ENCODE results near the gene ACSS1. TPM values are rescaled to one million over a fixed set of nuclear protein-coding genes. Genes with fewer than 3 reads are reported as not detected.

ACSS1 gene
- total RNA-seq, 1 donor from 2014 or later, result 7.3 TPM

DNA sequence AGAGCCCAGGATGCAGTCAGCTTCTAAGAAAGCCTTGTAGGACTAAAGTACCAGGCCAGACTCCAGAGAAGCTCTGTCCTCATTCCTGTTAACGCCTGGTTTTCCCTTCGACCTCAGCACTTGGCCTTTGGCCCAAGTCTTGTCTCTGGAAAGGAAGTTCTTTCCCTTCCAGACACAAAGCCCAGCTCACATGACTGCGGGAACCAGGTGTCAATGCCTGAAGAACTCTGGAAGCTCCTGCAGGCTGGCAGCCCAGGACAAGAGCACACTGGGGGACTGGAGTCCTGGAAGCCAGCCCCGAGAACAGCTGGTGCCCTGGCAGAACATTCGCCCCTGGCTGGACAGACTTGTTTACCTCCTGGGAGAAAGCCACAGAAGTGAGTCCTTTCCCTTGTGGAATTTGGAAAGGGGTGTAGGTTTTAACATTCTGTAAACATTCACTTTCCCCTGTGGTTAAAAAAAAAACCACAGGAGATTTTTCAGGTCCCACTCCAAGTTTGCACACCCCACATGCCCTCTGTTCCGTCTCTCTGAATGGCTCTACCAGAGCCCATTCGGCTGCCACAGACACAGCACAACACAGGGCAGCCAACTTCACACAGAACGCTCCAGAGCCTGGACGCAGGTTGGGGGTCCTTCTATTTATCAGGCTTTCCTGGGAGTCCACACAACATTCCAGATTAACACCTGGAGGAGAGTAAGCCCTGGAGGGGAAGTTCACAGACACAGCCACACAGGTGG is 18.1 kb downstream of the ACSS1 start:
- Histone ChIP-seq H3K36me3 (ENCODE audit: control insufficient read depth, insufficient read depth, low read length) (no peaks in the 10 kb centered on the region), H3K27me3 (ENCODE audit: control insufficient read depth, insufficient read depth, low read length) (no peaks in the 10 kb centered on the region), H3K4me3 (ENCODE audit: low read depth, low read length) (no peak overlapping the region)
- TF ChIP-seq, protein P1, sequence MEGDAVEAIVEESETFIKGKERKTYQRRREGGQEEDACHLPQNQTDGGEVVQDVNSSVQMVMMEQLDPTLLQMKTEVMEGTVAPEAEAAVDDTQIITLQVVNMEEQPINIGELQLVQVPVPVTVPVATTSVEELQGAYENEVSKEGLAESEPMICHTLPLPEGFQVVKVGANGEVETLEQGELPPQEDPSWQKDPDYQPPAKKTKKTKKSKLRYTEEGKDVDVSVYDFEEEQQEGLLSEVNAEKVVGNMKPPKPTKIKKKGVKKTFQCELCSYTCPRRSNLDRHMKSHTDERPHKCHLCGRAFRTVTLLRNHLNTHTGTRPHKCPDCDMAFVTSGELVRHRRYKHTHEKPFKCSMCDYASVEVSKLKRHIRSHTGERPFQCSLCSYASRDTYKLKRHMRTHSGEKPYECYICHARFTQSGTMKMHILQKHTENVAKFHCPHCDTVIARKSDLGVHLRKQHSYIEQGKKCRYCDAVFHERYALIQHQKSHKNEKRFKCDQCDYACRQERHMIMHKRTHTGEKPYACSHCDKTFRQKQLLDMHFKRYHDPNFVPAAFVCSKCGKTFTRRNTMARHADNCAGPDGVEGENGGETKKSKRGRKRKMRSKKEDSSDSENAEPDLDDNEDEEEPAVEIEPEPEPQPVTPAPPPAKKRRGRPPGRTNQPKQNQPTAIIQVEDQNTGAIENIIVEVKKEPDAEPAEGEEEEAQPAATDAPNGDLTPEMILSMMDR (IDR thresholded peaks at IDR 0.05; ENCODE audit: insufficient read depth, low read length, poor library complexity, severe bottlenecking), result no peak
- no peak for DNase-seq (ENCODE audit: low read depth)

DNA sequence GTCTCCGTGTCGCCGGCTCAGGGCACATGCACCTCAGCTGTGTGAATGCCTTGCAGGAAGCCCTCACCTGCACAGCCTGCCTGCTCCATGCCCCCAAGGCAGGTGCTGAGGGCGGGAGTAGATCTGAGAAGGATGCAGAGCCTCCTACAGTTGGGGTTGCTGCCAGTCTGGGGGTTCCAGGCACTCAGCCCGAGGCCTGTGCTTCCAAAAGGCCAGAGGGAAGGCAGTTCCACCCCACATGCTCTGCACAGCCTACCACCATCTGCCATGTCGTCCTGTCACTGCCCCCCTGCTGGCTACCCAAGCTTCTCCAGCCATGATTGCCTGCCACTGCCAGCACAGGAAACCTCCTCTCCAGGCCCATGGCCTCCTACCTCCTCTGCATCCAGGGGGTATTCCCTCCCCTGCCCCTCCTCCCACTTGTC is 19.3 kb downstream of the ACSS1 start:
- no peak for DNase-seq (ENCODE audit: low read depth)
- TF ChIP-seq, protein P1 (IDR thresholded peaks at IDR 0.05; ENCODE audit: insufficient read depth, low read length, poor library complexity, severe bottlenecking), result no peak
- Histone ChIP-seq H3K36me3 (ENCODE audit: control insufficient read depth, insufficient read depth, low read length) (no peaks in the 10 kb centered on the region), H3K27me3 (ENCODE audit: control insufficient read depth, insufficient read depth, low read length) (no peaks in the 10 kb centered on the region), H3K4me3 (ENCODE audit: low read depth, low read length) (no peak overlapping the region)

DNA sequence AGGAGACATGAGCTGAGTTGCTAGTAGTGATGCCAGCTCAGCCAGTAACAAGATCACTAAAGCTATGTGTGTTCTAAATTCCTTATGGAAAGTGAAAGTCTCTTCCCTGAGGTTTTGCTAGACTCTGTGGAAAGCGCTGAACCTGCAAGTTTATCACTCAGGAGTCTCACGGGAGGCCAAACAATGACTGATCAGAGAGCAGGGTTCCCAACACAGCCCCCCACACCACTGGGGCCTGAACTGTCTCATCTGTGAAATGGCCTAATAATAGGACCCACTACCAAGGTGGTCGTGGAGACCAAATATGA is 19.9 kb downstream of the ACSS1 start:
- DNase-seq (ENCODE audit: low read depth), result no peak

DNA sequence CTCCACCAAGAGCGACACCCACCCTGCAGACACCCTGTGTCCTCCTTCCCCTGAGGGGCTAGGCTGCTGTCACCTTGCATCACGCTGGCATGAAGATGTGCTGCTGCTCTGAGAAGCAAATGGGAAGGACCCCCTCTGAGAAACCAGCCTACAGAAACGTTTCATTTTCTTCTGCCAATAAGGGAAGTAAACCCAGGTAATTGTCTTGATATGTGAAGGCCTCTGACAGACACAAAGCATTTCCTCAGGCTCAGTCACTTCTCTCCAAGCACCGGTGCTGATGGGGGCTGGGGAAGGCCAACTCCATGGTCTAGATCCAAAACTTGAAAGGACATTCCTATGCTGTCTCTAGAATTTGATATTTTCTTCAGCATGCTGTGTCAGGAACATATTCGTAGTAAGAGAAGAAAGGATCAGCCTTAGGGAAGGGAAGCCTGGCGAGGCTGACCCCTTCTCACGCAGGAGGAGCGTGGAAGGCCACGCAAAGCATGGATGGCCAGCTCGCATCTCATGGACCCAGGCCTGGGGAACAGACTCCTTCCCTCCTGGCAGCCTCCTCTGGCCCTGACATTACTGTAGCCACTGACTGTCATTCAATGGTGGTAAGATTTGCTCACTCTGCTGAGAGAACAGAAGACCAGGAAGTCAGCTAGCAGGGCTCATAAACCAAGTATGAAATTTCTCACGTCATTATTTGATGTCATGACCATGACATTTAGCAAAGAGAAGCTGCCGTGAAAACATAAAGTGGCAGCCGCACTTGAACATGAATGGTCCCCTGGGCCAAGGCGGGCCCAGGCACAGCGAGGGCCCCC is 20.4 kb downstream of the ACSS1 start:
- Histone ChIP-seq H3K4me3 (ENCODE audit: low read depth, low read length) (no peak overlapping the region), H3K27me3 (ENCODE audit: control insufficient read depth, insufficient read depth, low read length) (no peaks in the 10 kb centered on the region), H3K36me3 (ENCODE audit: control insufficient read depth, insufficient read depth, low read length) (no peaks in the 10 kb centered on the region)
- DNase-seq (ENCODE audit: low read depth), result no peak
- TF ChIP-seq, protein P1 (IDR thresholded peaks at IDR 0.05; ENCODE audit: insufficient read depth, low read length, poor library complexity, severe bottlenecking), result no peak

More for the DNA sequence above, 19.9 kb downstream of the ACSS1 start:
- TF ChIP-seq, protein P1 (IDR thresholded peaks at IDR 0.05; ENCODE audit: insufficient read depth, low read length, poor library complexity, severe bottlenecking), result no peak
- Histone ChIP-seq H3K27me3 (ENCODE audit: control insufficient read depth, insufficient read depth, low read length) (no peaks in the 10 kb centered on the region), H3K36me3 (ENCODE audit: control insufficient read depth, insufficient read depth, low read length) (no peaks in the 10 kb centered on the region), H3K4me3 (ENCODE audit: low read depth, low read length) (no peak overlapping the region)

DNA sequence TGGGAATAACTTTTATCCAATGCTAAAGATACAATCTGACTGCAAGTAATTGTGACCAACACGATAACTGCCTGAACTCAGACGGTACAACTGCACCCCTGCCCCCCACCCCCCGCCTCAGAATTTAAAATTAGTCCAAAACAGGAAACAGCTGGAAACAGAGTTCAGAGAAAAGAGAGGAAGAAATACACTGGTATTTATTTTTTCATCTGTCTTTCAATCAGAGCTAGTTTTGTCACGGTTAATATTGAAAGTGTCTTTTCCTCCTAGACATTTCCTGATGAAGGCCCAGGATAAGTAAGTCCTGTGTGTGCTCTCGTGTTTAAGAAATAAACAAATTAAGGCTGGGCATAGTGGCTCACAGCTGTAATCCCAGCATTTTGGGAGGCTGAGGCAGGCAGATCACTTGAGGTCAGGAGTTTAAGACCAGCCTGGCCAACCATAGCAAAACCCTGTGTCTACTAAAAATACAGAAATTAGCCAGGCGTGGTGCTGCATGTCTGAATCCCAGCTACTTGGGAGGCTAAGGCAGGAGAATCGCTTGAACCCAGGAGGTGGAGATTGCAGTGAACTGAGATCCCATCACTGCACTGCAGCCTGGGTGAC is 21.5 kb downstream of the ACSS1 start:
- H3K36me3 ChIP-seq (ENCODE audit: control insufficient read depth, insufficient read depth, low read length), result no peaks in the 10 kb centered on the region
- DNase-seq (ENCODE audit: low read depth), result no peak
- no peak overlapping the region for H3K4me3 ChIP-seq (ENCODE audit: low read depth, low read length)
- TF ChIP-seq, protein P1 (IDR thresholded peaks at IDR 0.05; ENCODE audit: insufficient read depth, low read length, poor library complexity, severe bottlenecking), result no peak
- no peaks in the 10 kb centered on the region for H3K27me3 ChIP-seq (ENCODE audit: control insufficient read depth, insufficient read depth, low read length)

All from kidney epithelial cell (primary cell).